HG02642 (cell line): Measurements from ENCODE around the gene MAN2C1.
"Not testable (repeated sequence)": the region's sequence is repeated elsewhere in the genome, so short reads cannot be mapped to it uniquely, and the experiment has no call there.

Source experiments
- ATAC-seq: cut with Tn5 transposase; IDR thresholded peaks from one replicate; pipeline ENCODE4 v1.9.1; 2021; ENCODE audit warnings: mild to moderate bottlenecking; ENCODE audit not compliant: unreplicated experiment, poor library complexity

The MAN2C1 gene

GRCh38 chr15:75367913-75368688, at the start of gene MAN2C1:
TSS of gene MAN2C1 (minus strand) at chr15:75368607. CDS start at chr15:75368583, 24 bp downstream.
- ATAC-seq = peak; percentile 90

- no peak for ATAC-seq
Observed at GRCh38 chr15:75416584-75416983, 48.2 kb upstream of the MAN2C1 start.

DNA sequence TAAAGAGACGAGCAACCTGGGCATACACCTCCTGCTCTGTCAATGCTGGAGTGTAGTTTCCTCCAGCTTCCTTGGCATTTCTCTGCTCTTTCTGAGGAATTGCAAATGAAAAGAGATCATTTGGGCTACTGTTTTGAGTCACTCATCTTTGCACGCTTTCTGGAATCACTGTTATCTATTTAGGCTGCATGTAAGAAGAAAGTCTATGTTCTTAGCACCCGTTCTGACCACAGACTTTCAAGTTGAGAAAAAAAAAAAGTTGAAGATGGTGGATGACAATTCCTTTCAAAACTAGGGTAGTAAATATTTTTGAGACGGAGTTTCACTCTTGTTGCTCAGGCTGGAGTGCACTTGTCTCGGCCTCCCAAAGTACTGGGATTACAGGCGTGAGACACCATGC, 41.8 kb upstream of the MAN2C1 start:
- ATAC-seq = no peak

- no peak for ATAC-seq
Observed at GRCh38 chr15:75407083-75407482, 38.7 kb upstream of the MAN2C1 start.

DNA sequence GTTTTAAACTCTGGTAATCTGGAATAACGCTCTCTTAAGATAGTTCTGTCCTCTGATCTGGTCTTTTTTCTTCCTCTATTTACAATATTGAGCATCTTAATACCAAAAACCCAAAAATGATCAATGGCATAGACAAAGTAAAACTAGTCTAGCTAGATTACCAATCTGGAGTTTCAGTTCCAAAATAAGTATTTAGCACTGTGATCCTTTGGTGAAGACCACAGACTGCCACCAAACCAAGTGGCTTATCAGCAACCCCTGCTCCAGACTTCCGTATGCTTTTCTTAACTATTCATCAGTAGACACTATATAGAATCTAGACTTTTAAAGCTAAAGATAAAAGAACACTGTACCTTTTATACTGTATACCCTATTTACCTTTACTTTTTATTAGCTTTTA, 35.5 kb upstream of the MAN2C1 start:
- ATAC-seq = no peak

- no peak for ATAC-seq
Observed at GRCh38 chr15:75397494-75397893, 29.1 kb upstream of the MAN2C1 start.

DNA sequence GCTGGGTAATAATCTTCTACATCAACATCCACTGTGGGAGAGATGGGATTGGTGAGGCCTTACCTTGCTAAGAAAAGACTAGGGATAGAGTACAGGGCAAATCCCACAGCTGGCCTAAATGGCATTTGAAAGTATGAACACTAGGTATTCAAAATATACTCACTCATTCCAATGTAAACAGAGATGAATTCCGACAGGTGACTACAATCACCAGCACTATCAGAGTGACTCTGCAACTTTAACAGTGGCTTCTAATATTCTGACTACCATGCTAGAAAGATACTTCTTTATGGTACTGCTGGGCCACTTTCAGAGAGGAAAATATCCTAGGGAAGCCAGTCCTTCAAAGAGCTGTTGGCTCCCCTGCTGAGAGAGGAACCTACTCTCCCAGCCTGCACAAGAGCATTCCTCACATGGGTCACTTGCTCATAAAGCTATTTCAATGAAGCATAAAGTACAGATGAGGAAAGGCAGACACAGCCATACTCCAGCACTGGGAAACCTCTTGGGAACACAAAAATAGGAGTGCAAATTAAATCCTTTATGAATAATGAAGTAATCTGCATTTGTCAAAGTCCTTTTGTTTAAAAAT, 21.5 kb upstream of the MAN2C1 start:
- ATAC-seq = no peak

- ATAC-seq = not testable (repeated sequence)
Observed at GRCh38 chr15:75383986-75384385, 15.6 kb upstream of the MAN2C1 start.

- no peak for ATAC-seq
Observed at GRCh38 chr15:75380773-75381172, 12.4 kb upstream of the MAN2C1 start.

DNA sequence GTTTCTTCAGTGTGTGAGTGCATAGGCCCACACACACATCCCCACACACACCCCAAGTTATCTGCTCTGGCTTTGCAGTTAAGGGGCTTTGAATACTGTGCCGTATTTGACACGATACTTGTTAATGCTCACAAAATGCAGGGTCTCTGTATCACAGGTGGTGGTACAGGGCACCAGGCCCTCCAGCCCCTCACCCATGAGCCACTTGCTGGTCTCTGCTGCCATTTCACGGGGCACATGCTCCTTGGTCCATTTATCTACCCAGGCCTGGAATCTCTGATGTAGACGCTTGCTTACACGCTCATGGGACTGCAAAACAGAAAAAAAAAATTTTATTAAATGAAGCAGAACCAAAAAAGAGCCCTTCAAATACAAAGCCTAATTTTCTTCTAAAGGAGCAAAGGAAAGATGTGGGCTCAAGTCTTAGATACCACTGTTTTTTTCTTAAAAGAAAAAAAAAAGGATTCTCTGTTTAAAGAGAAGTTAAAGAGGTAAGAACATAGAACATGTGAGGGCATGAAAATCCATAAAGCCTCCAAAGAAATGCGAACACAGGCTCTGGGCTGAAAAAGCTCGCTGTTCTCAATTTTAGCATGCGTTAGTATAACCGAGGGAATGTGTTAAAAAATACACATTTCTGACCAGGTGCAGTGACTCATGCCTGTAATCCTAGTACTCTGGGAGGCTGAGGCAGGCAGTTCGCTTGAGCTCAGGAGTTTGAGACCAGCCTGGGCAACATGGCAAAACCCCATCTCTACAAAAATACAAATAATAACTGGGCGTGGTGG, 3.7 kb upstream of the MAN2C1 start:
- no peak for ATAC-seq

DNA sequence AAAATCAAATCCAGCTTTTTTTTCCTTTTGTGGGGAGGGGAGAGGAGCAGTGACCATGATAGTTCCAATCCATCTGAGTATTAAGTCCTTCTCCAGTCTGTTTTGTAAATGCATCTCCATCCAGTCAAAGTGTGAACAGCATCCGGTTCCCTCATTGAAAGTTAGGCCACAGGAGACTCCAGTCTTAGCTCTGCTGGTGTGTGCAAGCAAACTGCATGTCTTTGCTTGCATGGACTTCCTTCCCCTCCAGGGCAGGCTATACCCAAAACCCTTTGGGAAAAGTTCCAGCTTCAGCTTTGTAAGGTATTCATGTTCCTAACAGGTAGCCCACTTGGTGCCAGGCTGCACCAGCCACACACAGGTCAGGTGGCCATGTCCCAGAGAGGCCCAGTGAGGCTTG, 3.1 kb upstream of the MAN2C1 start:
- no peak for ATAC-seq

- ATAC-seq = no peak
Observed at GRCh38 chr15:75369897-75370581, 1.6 kb upstream of the MAN2C1 start.

DNA sequence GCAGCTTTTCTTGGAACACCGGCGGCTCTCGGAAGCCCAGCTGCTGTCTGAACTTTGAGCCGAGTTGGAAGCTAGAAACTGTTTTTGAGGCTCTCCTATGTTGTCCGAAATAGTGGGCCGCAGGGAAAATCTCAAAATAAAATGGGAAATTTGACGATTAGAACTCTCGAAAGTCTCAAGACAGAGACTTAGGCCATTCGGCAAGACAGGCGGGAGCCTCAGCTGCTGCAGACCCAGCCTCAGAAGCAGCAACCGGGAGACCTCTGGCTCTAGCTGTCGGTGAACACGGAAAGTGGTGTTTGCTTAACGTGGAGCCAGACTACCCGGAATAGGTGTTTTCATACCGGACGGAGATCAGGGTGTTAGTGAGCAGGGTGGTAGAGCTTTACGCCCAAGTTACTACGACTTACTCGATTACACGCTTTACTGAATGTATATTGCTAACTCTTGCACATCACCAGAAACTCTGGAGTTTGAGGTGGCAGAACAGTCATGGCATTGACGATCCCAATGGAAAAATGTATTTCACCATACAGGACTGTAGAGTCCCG, 357 bp upstream of the MAN2C1 start:
- peak; percentile 6 for ATAC-seq

DNA sequence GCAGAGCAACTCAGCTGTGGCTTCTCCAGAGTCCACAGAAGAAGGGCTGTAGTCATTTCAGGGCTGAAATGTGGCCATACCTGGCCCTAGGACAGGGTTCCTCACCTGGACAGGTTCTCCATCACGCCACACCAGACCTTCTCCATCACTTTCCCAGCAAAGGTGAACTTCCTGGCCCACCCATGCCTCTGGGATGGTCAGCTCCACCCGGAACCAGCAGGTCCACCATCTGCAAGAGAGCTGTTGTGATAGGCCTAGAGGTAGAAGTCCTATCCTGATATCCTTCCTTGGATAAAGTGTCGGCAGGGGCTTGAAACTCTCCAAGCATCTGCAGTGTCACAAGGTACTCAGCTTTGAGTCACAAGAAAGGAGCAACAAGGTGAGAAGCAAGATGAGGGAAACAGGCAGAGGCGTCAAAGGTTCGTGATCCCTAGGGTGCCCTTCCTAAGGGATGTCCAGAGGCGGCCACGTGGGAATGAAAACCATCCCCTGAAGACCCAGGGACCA, 948 bp downstream of the MAN2C1 start:
- ATAC-seq = no peak

GRCh38 chr15:75367006-75367405, 1.4 kb downstream of the MAN2C1 start:
- no peak for ATAC-seq

DNA sequence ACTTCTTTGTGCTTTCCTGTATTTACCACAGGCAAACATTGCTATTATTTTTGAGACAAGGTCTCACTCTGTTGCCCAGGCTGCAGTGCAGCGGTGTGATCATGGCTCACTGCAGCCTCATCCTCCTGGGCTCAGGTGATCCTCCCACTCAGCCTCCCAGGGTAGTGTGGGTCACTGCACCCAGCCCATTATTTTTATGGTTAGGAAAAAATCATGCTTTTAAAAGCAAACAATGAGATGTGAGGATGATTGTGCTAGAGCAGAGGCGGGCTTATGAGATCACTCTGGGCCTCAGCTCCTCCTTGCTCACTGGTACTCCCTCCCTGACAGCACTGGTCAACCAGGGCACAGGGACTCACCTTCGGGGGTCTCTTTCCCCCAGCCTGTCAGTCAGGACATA, 2.2 kb downstream of the MAN2C1 start:
- no peak for ATAC-seq

- ATAC-seq = no peak
Observed at GRCh38 chr15:75364881-75365280, 3.5 kb downstream of the MAN2C1 start.

DNA sequence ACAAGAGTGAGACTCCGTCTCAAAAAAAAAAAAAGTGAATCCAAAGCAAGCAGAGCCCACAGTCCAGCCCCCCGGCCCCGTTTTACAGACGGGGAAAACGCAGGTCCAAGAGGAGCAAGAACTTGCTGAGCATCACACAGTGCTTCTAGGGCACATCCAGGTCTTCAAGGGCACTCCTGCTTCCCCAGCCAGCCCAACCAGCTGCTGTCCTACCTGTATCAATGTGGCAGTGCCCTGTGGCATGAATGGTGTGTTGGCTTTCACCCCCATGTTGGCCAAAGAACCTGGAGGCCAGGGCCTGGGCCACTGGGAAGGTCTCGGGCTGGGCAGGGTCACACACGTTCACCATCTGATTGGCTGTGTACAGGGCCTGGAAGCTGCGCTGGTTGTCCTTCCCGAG, 4.6 kb downstream of the MAN2C1 start:
- no peak for ATAC-seq

GRCh38 chr15:75362642-75363249, 5.7 kb downstream of the MAN2C1 start:
- ATAC-seq = no peak
